WI38 (cell line): ENCODE data around the gene CCDC9.
"Not testable (repeated sequence)": the region's sequence is repeated elsewhere in the genome, so short reads cannot be mapped to it uniquely, and the experiment has no call there.

Experiments
- H3K4me3 ChIP-seq: 2 replicates; pipeline ENCODE4 v1.5.1; 2011; ENCODE audit warnings: low read depth, mild to moderate bottlenecking, control low read depth, low read length
- CTCF ChIP-seq: IDR thresholded peaks from 2 replicates; pipeline ENCODE4 v1.5.1; 2012; ENCODE audit warnings: low read depth, mild to moderate bottlenecking, control low read depth, low read length

The CCDC9 gene

GRCh38 chr19:47258434-47258833 lies 2.1 kb downstream of the CCDC9 start:
- TF ChIP-seq CTCF: no peak
- H3K4me3 ChIP-seq: peak overlapping the region; percentile 64

- TF ChIP-seq CTCF: no peak
Measured at GRCh38 chr19:47258895-47259555, 2.7 kb downstream of the CCDC9 start.

GRCh38 chr19:47260476-47260875 lies 4.2 kb downstream of the CCDC9 start:
- no peak for TF ChIP-seq CTCF
- no peak overlapping the region for H3K4me3 ChIP-seq

More at GRCh38 chr19:47258895-47259555, 2.7 kb downstream of the CCDC9 start:
- no peak overlapping the region for H3K4me3 ChIP-seq

- H3K4me3 ChIP-seq: not testable (repeated sequence)
Measured at GRCh38 chr19:47261946-47262793, 5.8 kb downstream of the CCDC9 start.

- H3K4me3 ChIP-seq: no peak overlapping the region
- no peak for TF ChIP-seq CTCF
Measured at GRCh38 chr19:47264629-47265028, 8.3 kb downstream of the CCDC9 start.

GRCh38 chr19:47266401-47266941 lies 10.1 kb downstream of the CCDC9 start:
- no peak overlapping the region for H3K4me3 ChIP-seq
- no peak for TF ChIP-seq CTCF

- TF ChIP-seq CTCF: no peak
- no peak overlapping the region for H3K4me3 ChIP-seq
Measured at GRCh38 chr19:47267350-47267759, 11.0 kb downstream of the CCDC9 start.
